ENCODE data around the gene HMGN3.

Gene HMGN3

DNA sequence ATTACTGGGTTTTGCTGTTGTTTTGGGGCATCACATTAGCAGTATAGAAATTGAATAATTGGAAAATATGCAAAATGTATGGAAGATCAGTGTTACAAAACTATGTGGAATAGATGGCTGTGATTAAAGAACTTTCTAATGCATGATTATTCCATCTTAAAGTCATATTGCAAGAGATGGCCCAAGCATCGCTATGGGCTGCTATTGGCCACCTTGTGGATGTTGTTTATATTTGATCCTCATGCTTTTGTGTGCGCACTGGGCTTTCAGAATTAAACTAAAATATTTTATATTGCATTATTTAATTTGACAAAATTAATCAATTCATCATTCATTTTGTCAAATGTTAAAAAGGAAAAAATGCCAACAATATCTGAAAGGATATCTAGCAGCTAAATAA is 16.1 kb upstream of the HMGN3 start:
- TF ChIP-seq POLR2AphosphoS5 (IDR thresholded peaks at IDR 0.05; ENCODE audit: low read depth, low read length), result no peak
- no peak for TF ChIP-seq TAF1 (IDR thresholded peaks at IDR 0.05; ENCODE audit: borderline replicate concordance, insufficient read depth, low read length)

GRCh38 chr6:79250107-79250514 is 15.6 kb upstream of the HMGN3 start:
- TF ChIP-seq TAF1 (IDR thresholded peaks at IDR 0.05; ENCODE audit: borderline replicate concordance, insufficient read depth, low read length) (no peak), SIN3A (IDR thresholded peaks at IDR 0.05; ENCODE audit: borderline replicate concordance, insufficient read depth, low read length) (no peak), FOXP2 (optimal IDR thresholded peaks at IDR 0.05; ENCODE audit: borderline replicate concordance, extremely low read depth, extremely low read length, insufficient read depth) (no peak), REST (IDR thresholded peaks at IDR 0.05; ENCODE audit: insufficient read depth in 1 of 2, low read depth in 2 of 2, low read length in 2 of 2) (no peak), POLR2AphosphoS5 (IDR thresholded peaks at IDR 0.05; ENCODE audit: low read depth, low read length) (no peak)

GRCh38 chr6:79249136-79249535 is 14.7 kb upstream of the HMGN3 start:
- no peak for TF ChIP-seq TAF1 (IDR thresholded peaks at IDR 0.05; ENCODE audit: borderline replicate concordance, insufficient read depth, low read length)
- no peak for TF ChIP-seq SIN3A (IDR thresholded peaks at IDR 0.05; ENCODE audit: borderline replicate concordance, insufficient read depth, low read length)
- no peak for TF ChIP-seq FOXP2 (optimal IDR thresholded peaks at IDR 0.05; ENCODE audit: borderline replicate concordance, extremely low read depth, extremely low read length, insufficient read depth)

DNA sequence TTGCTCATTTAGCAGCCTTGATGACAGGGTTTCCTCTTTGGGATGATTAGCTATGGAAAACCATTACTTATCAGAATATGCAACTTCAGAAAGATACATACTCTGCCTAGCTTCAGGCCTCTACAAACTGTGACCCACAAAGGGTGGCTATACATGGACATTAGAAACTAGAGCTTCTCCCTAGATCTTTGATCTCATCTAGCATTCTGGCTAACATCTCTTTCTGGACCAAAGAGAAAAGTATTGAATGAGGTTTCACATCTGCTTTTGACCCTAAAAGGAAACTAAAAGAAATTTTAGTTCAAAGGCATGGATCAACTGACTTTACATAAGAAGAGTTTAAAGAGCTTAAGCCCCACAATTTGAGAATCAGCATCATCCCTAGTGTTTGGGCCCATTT is 12.4 kb upstream of the HMGN3 start:
- TF ChIP-seq TAF1 (IDR thresholded peaks at IDR 0.05; ENCODE audit: borderline replicate concordance, insufficient read depth, low read length) (no peak), FOXP2 (optimal IDR thresholded peaks at IDR 0.05; ENCODE audit: borderline replicate concordance, extremely low read depth, extremely low read length, insufficient read depth) (no peak), POLR2AphosphoS5 (IDR thresholded peaks at IDR 0.05; ENCODE audit: low read depth, low read length) (no peak), SIN3A (IDR thresholded peaks at IDR 0.05; ENCODE audit: borderline replicate concordance, insufficient read depth, low read length) (no peak), REST (IDR thresholded peaks at IDR 0.05; ENCODE audit: insufficient read depth in 1 of 2, low read depth in 2 of 2, low read length in 2 of 2) (no peak)

DNA sequence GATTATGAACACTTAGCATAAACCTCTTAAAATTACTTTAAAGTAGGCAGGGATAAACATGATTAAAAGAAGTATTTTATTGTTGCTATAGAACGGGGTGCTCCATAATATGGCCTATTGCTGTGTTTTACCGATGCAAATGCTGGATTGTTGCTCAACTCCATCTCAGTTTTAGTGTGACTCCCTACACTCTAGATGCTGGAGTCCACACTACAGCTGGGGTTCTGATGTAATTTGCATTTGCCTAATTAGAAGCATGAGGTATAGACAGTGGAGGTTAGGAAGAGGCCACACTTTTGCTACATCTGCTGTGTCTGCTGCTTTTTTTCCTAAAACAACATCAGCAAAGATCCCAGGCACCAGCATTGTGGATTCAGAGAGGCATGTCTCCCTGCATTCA is 6.7 kb upstream of the HMGN3 start:
- TF ChIP-seq POLR2AphosphoS5 (IDR thresholded peaks at IDR 0.05; ENCODE audit: low read depth, low read length) (no peak), SIN3A (IDR thresholded peaks at IDR 0.05; ENCODE audit: borderline replicate concordance, insufficient read depth, low read length) (no peak), REST (IDR thresholded peaks at IDR 0.05; ENCODE audit: insufficient read depth in 1 of 2, low read depth in 2 of 2, low read length in 2 of 2) (no peak), TAF1 (IDR thresholded peaks at IDR 0.05; ENCODE audit: borderline replicate concordance, insufficient read depth, low read length) (no peak), FOXP2 (optimal IDR thresholded peaks at IDR 0.05; ENCODE audit: borderline replicate concordance, extremely low read depth, extremely low read length, insufficient read depth) (no peak)

DNA sequence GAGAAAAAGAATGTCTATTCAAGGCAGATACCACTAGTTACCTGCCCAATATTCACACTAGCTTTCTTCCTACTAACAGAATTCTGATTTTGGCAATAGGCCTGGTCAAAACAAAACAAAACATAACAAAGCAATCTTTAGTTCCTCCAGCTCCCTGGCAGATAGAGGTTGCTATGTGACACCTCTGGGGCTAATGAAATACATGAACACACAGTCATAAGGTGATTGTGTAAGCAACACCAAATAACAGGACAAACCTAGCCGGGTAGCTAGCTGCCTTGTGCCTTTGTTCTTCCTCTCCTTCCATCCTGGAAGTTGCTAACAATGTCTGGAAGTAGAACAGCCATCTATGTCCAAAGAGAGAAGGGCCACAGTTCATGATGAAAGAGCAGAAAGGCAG is 6.0 kb upstream of the HMGN3 start:
- TF ChIP-seq FOXP2 (optimal IDR thresholded peaks at IDR 0.05; ENCODE audit: borderline replicate concordance, extremely low read depth, extremely low read length, insufficient read depth) (no peak), TAF1 (IDR thresholded peaks at IDR 0.05; ENCODE audit: borderline replicate concordance, insufficient read depth, low read length) (no peak), POLR2AphosphoS5 (IDR thresholded peaks at IDR 0.05; ENCODE audit: low read depth, low read length) (no peak), REST (IDR thresholded peaks at IDR 0.05; ENCODE audit: insufficient read depth in 1 of 2, low read depth in 2 of 2, low read length in 2 of 2) (no peak), SIN3A (IDR thresholded peaks at IDR 0.05; ENCODE audit: borderline replicate concordance, insufficient read depth, low read length) (no peak)
